Measurements from ENCODE around the gene EXOC6B.

DNA sequence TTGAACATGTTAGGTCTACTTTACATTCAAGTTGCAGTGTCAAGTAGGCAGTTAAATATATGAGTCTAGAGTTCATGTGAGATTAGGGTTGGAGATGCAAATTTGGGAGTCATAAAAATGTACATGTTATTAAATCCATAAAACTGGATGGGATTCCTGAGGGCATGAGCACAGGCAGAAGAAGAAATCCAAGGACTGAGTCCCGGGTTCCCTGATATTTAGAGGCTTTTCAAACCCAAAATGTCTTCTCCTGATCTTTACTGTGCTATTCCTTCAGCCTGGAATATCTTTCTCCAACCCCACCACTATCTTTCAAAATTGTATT is 23.3 kb upstream of the EXOC6B start:
- no peak for TF ChIP-seq EZH2 (IDR thresholded peaks at IDR 0.05; ENCODE audit: borderline replicate concordance, low read depth, low read length, severe bottlenecking)
- TF ChIP-seq, protein P1, sequence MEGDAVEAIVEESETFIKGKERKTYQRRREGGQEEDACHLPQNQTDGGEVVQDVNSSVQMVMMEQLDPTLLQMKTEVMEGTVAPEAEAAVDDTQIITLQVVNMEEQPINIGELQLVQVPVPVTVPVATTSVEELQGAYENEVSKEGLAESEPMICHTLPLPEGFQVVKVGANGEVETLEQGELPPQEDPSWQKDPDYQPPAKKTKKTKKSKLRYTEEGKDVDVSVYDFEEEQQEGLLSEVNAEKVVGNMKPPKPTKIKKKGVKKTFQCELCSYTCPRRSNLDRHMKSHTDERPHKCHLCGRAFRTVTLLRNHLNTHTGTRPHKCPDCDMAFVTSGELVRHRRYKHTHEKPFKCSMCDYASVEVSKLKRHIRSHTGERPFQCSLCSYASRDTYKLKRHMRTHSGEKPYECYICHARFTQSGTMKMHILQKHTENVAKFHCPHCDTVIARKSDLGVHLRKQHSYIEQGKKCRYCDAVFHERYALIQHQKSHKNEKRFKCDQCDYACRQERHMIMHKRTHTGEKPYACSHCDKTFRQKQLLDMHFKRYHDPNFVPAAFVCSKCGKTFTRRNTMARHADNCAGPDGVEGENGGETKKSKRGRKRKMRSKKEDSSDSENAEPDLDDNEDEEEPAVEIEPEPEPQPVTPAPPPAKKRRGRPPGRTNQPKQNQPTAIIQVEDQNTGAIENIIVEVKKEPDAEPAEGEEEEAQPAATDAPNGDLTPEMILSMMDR (IDR thresholded peaks at IDR 0.05; ENCODE audit: borderline replicate concordance, extremely low read depth, low read length, poor library complexity, severe bottlenecking) = no peak
